Pons (tissue), 1 donor: Measurements from ENCODE around the gene CELSR1.
"Not testable (repeated sequence)": the region's sequence is repeated elsewhere in the genome, so short reads cannot be mapped to it uniquely, and the experiment has no call there.

Source experiments
- DNase-seq: peaks from one replicate; pipeline ENCODE4 v3.0.0-alpha.2; 2016; ENCODE audit warnings: low spot score

CELSR1 gene

GRCh38 chr22:46320166-46320710 lies 217.2 kb downstream of the CELSR1 start:
- no peak for DNase-seq

GRCh38 chr22:46319319-46319718 lies 218.1 kb downstream of the CELSR1 start:
- DNase-seq, result no peak

- no peak for DNase-seq
Measured at GRCh38 chr22:46318576-46318975, 218.8 kb downstream of the CELSR1 start.

- DNase-seq, result no peak
Measured at GRCh38 chr22:46317646-46318045, 219.8 kb downstream of the CELSR1 start.

GRCh38 chr22:46315976-46316375 lies 221.4 kb downstream of the CELSR1 start:
- no peak for DNase-seq

GRCh38 chr22:46312848-46313247 lies 224.6 kb downstream of the CELSR1 start:
- DNase-seq, result not testable (repeated sequence)

GRCh38 chr22:46312056-46312455 lies 225.4 kb downstream of the CELSR1 start:
- no peak for DNase-seq
